BJ (cell line): ENCODE measurements around the gene ARSI. TPM values are rescaled to one million over a fixed set of nuclear protein-coding genes. Genes with fewer than 3 reads are reported as not detected.

Experiments
- CTCF ChIA-PET: fragments of 350-600 bp; formaldehyde crosslinking; extraction: SDS; loops from one replicate; lab custom pipeline; 2021; ENCODE audit warnings: antibody characterized with exemption, inconsistent platforms; lab: Yijun Ruan, JAX
- POLR2A ChIA-PET: fragments of 300-600 bp; sonication (Branson Sonifier 250); formaldehyde crosslinking; extraction: SDS; loops from one replicate; lab custom pipeline; 2021; ENCODE audit warnings: antibody characterized with exemption; lab: Charles Lee
- DNase-seq: peaks from one replicate; pipeline ENCODE4 v3.0.0-alpha.2; 2011; ENCODE audit warnings: low read depth
- H3K27me3 ChIP-seq: 2 replicates; pipeline ENCODE4 v1.6.0; 2011; ENCODE audit warnings: low read length; ENCODE audit not compliant: control insufficient read depth, insufficient read depth
- H3K36me3 ChIP-seq: 2 replicates; pipeline ENCODE4 v1.5.1; 2011; ENCODE audit warnings: low read length; ENCODE audit not compliant: control insufficient read depth, insufficient read depth
- H3K4me3 ChIP-seq: 2 replicates; pipeline ENCODE4 v1.5.1; 2011; ENCODE audit warnings: low read depth, mild to moderate bottlenecking, control low read depth, low read length
- polyA plus RNA-seq: library from polyadenylated mRNA; depleted of rRNA; stranded (reverse); fragments of >200 nt; gene quantifications from 2 replicates; pipeline ENCODE4 v1.2.3, GENCODE V29; 2011
- TF ChIP-seq, protein P1 (sequence below): IDR thresholded peaks from 2 replicates; pipeline ENCODE4 v1.5.1; 2011; ENCODE audit warnings: low read depth, mild to moderate bottlenecking, control low read depth, inconsistent platforms, low read length, moderate library complexity; ENCODE audit not compliant: insufficient read depth

ARSI gene
- polyA plus RNA-seq, 1 experiment: 9.8 TPM

DNA sequence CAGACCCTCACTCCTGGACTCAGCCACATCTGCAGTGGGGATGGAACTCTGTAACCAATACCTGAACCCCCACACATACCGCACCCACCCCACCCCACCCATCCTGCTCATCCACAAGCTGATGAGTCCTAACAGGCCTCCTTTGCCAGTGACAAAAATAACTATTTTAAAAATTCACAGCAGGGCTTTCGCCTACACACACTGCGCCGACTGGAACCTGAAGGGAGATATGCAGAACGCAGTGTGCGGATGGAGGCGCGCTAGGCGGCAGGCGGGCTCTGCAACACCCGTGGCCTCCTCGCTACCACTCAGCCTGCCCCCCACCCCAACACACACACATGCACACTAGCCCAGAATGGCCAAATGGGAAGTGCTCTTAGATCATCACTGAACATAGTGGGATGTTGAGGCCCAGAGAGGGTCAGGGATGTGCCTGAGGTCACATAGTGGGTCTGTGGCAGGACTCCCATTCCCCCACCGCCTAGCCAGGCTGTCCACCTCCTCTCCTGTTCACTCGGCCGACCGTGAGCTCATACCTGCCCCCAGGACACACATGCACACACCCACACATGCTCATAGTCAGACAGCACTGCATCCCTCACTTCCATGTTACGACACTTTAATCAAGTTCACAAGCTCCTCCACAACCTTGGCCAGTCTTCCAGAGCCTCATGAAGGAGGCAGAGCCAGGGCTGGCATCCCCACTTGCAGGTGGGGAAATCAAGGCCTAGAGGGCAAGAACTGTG, 6.8 kb downstream of the ARSI start:
- H3K4me3 ChIP-seq: no peak overlapping the region
- ChIA-PET CTCF (interaction anchor here (0.6 kb wide), 2 partner anchors 71 to 1000 kb away, joined by 3 to 4 read pairs; no protein-coding TSS in a partner anchor), POLR2A (no interaction called here)
- no peaks in the 10 kb centered on the region for H3K27me3 ChIP-seq
- H3K36me3 ChIP-seq: no peaks in the 10 kb centered on the region
- TF ChIP-seq, protein P1, sequence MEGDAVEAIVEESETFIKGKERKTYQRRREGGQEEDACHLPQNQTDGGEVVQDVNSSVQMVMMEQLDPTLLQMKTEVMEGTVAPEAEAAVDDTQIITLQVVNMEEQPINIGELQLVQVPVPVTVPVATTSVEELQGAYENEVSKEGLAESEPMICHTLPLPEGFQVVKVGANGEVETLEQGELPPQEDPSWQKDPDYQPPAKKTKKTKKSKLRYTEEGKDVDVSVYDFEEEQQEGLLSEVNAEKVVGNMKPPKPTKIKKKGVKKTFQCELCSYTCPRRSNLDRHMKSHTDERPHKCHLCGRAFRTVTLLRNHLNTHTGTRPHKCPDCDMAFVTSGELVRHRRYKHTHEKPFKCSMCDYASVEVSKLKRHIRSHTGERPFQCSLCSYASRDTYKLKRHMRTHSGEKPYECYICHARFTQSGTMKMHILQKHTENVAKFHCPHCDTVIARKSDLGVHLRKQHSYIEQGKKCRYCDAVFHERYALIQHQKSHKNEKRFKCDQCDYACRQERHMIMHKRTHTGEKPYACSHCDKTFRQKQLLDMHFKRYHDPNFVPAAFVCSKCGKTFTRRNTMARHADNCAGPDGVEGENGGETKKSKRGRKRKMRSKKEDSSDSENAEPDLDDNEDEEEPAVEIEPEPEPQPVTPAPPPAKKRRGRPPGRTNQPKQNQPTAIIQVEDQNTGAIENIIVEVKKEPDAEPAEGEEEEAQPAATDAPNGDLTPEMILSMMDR: no peak
- DNase-seq: no peak

DNA sequence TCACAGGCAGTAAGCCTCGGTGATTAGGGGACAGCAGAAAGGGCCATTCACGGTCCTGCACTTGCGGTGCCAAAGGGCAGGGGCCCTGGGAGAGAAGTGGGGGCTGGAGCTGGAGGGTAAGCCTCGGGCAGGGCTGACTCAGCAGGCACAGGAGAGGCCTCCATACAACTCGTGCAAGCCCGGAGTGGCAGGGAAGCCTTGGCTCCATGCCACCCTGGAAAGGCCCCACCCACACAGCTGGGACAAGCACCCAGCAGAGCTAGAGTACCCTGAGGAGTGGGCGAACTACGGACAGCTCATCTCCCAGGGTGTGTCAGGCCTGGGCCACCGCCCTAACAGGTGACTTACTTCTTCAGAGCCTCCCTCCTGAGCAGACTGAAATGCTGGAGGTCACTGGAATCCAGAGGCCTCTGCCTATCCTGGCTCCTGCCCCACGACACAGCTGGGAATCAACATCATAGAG, 7.5 kb downstream of the ARSI start:
- H3K36me3 ChIP-seq: no peaks in the 10 kb centered on the region
- no peak for DNase-seq
- POLR2A ChIA-PET: no interaction called here
- CTCF ChIA-PET: no interaction called here
- no peak overlapping the region for H3K4me3 ChIP-seq
- H3K27me3 ChIP-seq: no peaks in the 10 kb centered on the region
- TF ChIP-seq, protein P1: no peak

DNA sequence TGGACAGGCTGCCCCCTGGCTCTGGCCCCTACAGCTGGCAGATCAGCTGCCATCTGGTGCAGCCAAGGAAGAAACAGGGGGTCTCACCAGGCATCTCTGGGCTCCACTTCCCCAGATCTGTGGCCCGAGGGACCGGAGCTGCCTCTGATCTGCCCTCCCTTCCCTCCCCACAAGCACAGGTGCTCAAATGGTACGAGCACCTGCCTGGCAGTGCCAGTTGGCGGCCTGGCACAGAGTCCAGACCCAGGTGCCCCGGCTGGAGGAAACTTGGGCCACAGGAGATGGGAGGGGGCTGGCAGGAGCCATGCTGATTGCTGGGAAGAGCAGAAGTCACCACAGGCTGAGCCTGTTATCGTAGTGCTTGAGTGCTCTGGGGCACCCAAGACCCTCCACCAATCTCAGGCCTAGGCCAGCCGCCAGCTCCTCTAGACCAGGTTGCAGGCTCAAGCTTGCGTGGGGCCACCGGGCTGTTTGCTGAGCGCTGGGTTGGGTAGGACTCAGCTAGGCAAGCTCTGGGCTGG, 8.1 kb downstream of the ARSI start:
- DNase-seq: no peak
- Histone ChIP-seq H3K36me3 (no peaks in the 10 kb centered on the region), H3K4me3 (no peak overlapping the region), H3K27me3 (peaks cover 3% of the 10 kb centered on the region; the same call in 1 of the 2 replicates)
- TF ChIP-seq, protein P1: no peak
- CTCF ChIA-PET: interaction anchor here (0.6 kb wide), 1 partner anchor 459 kb away, joined by 3 read pairs; no protein-coding TSS in a partner anchor
- POLR2A ChIA-PET: interaction anchor here (0.5 kb wide), 1 partner anchor 139 kb away, joined by 4 read pairs; the partner anchor contains the start of gene PDGFRB

DNA sequence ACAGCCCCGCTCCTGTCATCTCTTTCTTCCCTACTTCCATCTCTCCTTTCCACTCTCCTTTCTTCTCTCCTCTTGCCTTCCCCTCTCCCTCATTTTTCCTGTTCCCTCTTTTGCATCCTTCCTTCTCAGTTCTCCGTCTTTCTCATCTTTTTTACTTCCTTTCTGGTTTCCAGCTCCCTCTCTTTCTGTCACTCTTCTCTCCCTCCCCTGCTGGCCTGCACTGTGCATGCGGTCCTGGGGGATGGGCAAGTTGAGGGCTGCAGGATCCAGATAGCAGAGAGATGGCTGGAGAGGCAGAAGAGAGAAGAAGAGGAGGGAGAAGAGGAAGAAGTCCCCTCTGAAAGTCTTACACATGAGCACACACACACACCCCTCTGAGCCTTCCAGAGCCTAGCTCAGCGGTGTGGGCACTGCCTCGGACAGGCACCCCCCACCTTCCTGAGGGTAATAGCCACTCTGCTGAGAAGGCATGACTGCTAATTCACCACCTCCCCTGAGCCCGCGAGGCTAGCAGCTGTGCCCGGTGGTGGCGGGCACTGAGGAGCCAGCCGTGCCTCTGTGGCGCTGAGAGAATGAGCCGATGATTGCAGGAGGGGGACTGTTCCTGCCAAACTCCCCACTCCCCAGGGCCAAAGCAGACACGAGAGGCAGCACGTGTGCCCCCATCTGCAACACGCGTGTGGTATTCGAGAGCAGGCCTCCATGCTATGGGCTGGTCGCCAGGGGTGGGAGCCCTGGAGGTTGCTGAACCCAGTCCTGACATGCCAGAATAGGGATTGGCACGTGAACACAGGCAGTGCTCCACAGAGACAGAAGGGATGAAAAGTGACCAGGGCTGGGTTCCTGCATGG, 9.4 kb downstream of the ARSI start:
- Histone ChIP-seq H3K36me3 (no peaks in the 10 kb centered on the region), H3K27me3 (peaks cover 3% of the 10 kb centered on the region; the same call in 1 of the 2 replicates), H3K4me3 (no peak overlapping the region)
- POLR2A ChIA-PET: no interaction called here
- TF ChIP-seq, protein P1: no peak
- CTCF ChIA-PET: interaction anchor here (0.6 kb wide), 1 partner anchor 10 kb away, joined by 3 read pairs; no protein-coding TSS in a partner anchor
- DNase-seq: no peak
